K562 (cell line): ENCODE measurements around the gene SYTL2. TPM values are rescaled to one million over a fixed set of nuclear protein-coding genes. Genes with fewer than 3 reads are reported as not detected.

ENCODE experiments used
- BHLHE40 ChIP-seq: IDR thresholded peaks from 2 replicates; pipeline ENCODE4 v1.6.1; 2011; ENCODE audit warnings: low read length, improper control_type of control experiment
- CBX2 ChIP-seq: fragments of 200-600 bp; sonication (generic); IDR thresholded peaks from one replicate; pipeline ENCODE4 v1.6.1; 2012; ENCODE audit warnings: mild to moderate bottlenecking, low read length, inconsistent platforms; ENCODE audit not compliant: insufficient read depth, poor library complexity, severe bottlenecking
- FOXM1 ChIP-seq, 2 experiments: fragments of 450-650 bp in 1 of 2; sonication (generic) in 1 of 2; formaldehyde crosslinking in 1 of 2; IDR thresholded peaks; 2 replicates each; pipeline versions ENCODE4 v1.6.1 to v1.9.0; 2017 to 2022; ENCODE audit warnings: low read depth in 2 of 2, mild to moderate bottlenecking in 2 of 2, missing genetic modification reagents in 1 of 2, moderate library complexity in 1 of 2
- KAT7 ChIP-seq: sonication (generic); formaldehyde crosslinking; IDR thresholded peaks from 2 replicates; pipeline ENCODE4 v1.8.0; 2022; ENCODE audit warnings: missing genetic modification reagents, mild to moderate bottlenecking, borderline replicate concordance
- KDM5B ChIP-seq: fragments of 200-600 bp; sonication (generic); IDR thresholded peaks from 2 replicates; pipeline ENCODE4 v1.6.1; 2012; ENCODE audit warnings: low read depth, mild to moderate bottlenecking, moderate library complexity, low read length, control low read depth, inconsistent platforms; ENCODE audit not compliant: insufficient replicate concordance
- L3MBTL2 ChIP-seq: fragments of 450-650 bp; IDR thresholded peaks from 2 replicates; pipeline ENCODE4 v1.6.1; 2016; ENCODE audit warnings: mild to moderate bottlenecking, moderate library complexity
- MXI1 ChIP-seq: IDR thresholded peaks from 2 replicates; pipeline ENCODE4 v1.6.1; 2011; ENCODE audit warnings: low read depth, mild to moderate bottlenecking, improper control_type of control experiment, low read length
- MYNN ChIP-seq, 2 experiments: sonication (generic); formaldehyde crosslinking in 1 of 2; IDR thresholded peaks; 2 replicates each; pipeline versions ENCODE4 v1.5.0 to v1.6.1; 2016 to 2020; ENCODE audit warnings: antibody characterized with exemption in 1 of 2, missing genetic modification reagents in 1 of 2
- POLR2AphosphoS5 ChIP-seq: IDR thresholded peaks from 2 replicates; pipeline ENCODE4 v1.6.1; 2011; ENCODE audit warnings: mild to moderate bottlenecking, low read depth, low read length, moderate library complexity; ENCODE audit not compliant: control insufficient read depth, insufficient read depth
- SMC3 ChIP-seq: conservative IDR thresholded peaks from 2 replicates; pipeline ENCODE4 v1.6.1; 2011; ENCODE audit warnings: low read depth, low read length, improper control_type of control experiment; ENCODE audit not compliant: insufficient read depth
- TAF9B ChIP-seq: fragments of 450-650 bp; IDR thresholded peaks from 2 replicates; pipeline ENCODE4 v1.6.1; 2018; ENCODE audit warnings: mild to moderate bottlenecking; ENCODE audit not compliant: partially characterized antibody
- ZNF224 ChIP-seq: sonication (generic); formaldehyde crosslinking; IDR thresholded peaks from 2 replicates; pipeline ENCODE4 v1.8.0; 2022; ENCODE audit warnings: mild to moderate bottlenecking, missing genetic modification reagents
- ZNF232 ChIP-seq: sonication (generic); formaldehyde crosslinking; IDR thresholded peaks from 2 replicates; pipeline ENCODE4 v1.8.0; 2022; ENCODE audit warnings: mild to moderate bottlenecking, missing genetic modification reagents
- polyA plus RNA-seq, 8 experiments: library from polyadenylated mRNA; depleted of rRNA in 4 of 8; stranded (reverse) in 5 of 8; unstranded in 3 of 8; fragments of >200 nt; fragmentation: Nextera tagmentation in 2 of 8; fragmentation: Illumina TruSeq in 1 of 8; extraction: Ambion mirVana in 2 of 8; extraction: Trizol in 1 of 8; gene quantifications; 2 replicates each; pipeline versions ENCODE4 v1.2.1 to v1.2.3, GENCODE V29; 2011 to 2014; ENCODE audit warnings: inconsistent platforms in 1 of 8, missing spikeins in 1 of 8
- total RNA-seq, 7 experiments: library from RNA; depleted of rRNA in 6 of 7; stranded (reverse); fragments of >200 nt in 6 of 7; fragmentation: Illumina TruSeq in 2 of 7; extraction: Trizol in 2 of 7; gene quantifications; 2 replicates each; pipeline versions ENCODE4 v1.2.1 to v1.2.3, GENCODE V29; 2011 to 2021; ENCODE audit warnings: low replicate concordance in 1 of 7
- TF ChIP-seq, protein P1 (sequence below): fragments of 250-450 bp; sonication (Bioruptor Pico); IDR thresholded peaks from 2 replicates; pipeline ENCODE4 v1.5.0; 2021; ENCODE audit warnings: mild to moderate bottlenecking, borderline replicate concordance
- TF ChIP-seq, protein P2 (sequence below): sonication (generic); formaldehyde crosslinking; IDR thresholded peaks from 2 replicates; pipeline ENCODE4 v1.9.0; 2022; ENCODE audit warnings: mild to moderate bottlenecking, missing genetic modification reagents
- TF ChIP-seq, protein P3 (sequence below): fragments of 450-650 bp; IDR thresholded peaks from 2 replicates; pipeline ENCODE4 v1.6.1; 2014; ENCODE audit warnings: low read depth, mild to moderate bottlenecking, moderate library complexity, borderline replicate concordance
- TF ChIP-seq, protein P4 (sequence below): sonication (generic); formaldehyde crosslinking; IDR thresholded peaks from 2 replicates; pipeline ENCODE4 v1.8.1; 2023; ENCODE audit warnings: mild to moderate bottlenecking, missing genetic modification reagents
- TF ChIP-seq, protein P5 (sequence below): fragments of 450-650 bp; IDR thresholded peaks from 2 replicates; pipeline ENCODE4 v1.6.1; 2017; ENCODE audit warnings: antibody characterized with exemption

SYTL2 gene
- total and polyA plus RNA-seq, 9 of the 15 experiments (the other 6 are each of a cell fraction or from before 2014, with no cell fraction given), result 0.05 to 0.57 (median 0.35) TPM

DNA sequence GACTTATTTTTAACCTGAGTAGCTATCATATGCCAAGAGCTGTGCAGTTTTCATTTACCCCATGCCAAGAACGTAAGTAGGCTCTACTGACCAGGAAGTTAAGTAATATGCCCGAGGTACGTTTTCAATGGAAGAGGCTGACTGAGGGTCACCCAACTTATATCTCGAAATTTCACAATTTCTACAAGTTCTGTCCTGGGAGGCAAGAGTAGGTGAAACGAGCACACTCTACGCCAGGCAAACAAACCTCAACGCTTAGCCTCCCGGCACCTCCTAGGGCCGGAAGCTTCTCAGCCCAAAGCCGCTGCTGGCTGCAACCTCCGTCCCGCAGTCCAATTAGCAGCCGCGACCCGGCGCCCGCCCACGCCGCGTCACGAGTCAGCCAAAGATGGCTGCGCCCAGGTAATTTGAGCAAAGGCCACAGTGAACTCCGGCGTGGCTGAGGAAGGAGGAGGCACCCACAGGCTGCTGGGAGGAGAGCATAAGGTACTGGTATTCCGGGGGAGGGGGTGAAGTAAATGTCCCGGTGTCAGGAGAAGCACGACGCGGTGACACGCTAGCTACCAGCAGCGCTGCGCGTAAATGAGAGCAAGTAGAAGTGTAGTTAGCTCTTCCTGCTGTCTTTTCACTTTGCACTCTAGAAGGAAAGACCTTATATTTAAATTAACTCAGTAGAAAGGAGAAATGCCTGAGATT, 163.2 kb downstream of the SYTL2 start, which contains the start of gene TMEM126A (continued):
- TF ChIP-seq, protein P1, sequence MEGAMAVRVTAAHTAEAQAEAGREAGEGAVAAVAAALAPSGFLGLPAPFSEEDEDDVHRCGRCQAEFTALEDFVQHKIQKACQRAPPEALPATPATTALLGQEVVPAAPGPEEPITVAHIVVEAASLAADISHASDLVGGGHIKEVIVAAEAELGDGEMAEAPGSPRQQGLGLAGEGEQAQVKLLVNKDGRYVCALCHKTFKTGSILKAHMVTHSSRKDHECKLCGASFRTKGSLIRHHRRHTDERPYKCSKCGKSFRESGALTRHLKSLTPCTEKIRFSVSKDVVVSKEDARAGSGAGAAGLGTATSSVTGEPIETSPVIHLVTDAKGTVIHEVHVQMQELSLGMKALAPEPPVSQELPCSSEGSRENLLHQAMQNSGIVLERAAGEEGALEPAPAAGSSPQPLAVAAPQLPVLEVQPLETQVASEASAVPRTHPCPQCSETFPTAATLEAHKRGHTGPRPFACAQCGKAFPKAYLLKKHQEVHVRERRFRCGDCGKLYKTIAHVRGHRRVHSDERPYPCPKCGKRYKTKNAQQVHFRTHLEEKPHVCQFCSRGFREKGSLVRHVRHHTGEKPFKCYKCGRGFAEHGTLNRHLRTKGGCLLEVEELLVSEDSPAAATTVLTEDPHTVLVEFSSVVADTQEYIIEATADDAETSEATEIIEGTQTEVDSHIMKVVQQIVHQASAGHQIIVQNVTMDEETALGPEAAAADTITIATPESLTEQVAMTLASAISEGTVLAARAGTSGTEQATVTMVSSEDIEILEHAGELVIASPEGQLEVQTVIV (CRISPR knock-in tag), result no peak
- TF ChIP-seq TAF9B (peak; percentile 81), BHLHE40 (peak; percentile 39; the same call in 1 of the 2 replicates), L3MBTL2 (peak; percentile 57), FOXM1 (IDR thresholded peaks at IDR 0.05; ENCODE audit: low read depth) (0 out of 2 replicates have a peak, but pooled peaks have one; percentile 14), FOXM1 (CRISPR knock-in tag; IDR thresholded peaks at IDR 0.05; ENCODE audit: low read depth) (no peak), ZNF224 (CRISPR knock-in tag) (no peak), ZNF232 (CRISPR knock-in tag) (no peak), MXI1 (peak; percentile 70), POLR2AphosphoS5 (peak; percentile 89), CBX2 (no peak), KDM5B (peak; percentile 94), MYNN (IDR thresholded peaks at IDR 0.05) (0 out of 2 replicates have a peak, but pooled peaks have one; percentile 43), MYNN (CRISPR knock-in tag; IDR thresholded peaks at IDR 0.05) (no peak), SMC3 (no peak), KAT7 (CRISPR knock-in tag) (peak; percentile 78; the same call in 1 of the 2 replicates)
- TF ChIP-seq, protein P2, sequence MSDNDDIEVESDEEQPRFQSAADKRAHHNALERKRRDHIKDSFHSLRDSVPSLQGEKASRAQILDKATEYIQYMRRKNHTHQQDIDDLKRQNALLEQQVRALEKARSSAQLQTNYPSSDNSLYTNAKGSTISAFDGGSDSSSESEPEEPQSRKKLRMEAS (CRISPR knock-in tag), result peak; percentile 69
- TF ChIP-seq, protein P3, sequence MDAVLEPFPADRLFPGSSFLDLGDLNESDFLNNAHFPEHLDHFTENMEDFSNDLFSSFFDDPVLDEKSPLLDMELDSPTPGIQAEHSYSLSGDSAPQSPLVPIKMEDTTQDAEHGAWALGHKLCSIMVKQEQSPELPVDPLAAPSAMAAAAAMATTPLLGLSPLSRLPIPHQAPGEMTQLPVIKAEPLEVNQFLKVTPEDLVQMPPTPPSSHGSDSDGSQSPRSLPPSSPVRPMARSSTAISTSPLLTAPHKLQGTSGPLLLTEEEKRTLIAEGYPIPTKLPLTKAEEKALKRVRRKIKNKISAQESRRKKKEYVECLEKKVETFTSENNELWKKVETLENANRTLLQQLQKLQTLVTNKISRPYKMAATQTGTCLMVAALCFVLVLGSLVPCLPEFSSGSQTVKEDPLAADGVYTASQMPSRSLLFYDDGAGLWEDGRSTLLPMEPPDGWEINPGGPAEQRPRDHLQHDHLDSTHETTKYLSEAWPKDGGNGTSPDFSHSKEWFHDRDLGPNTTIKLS, result peak; percentile 78; the same call in 1 of the 2 replicates
- TF ChIP-seq, protein P4, sequence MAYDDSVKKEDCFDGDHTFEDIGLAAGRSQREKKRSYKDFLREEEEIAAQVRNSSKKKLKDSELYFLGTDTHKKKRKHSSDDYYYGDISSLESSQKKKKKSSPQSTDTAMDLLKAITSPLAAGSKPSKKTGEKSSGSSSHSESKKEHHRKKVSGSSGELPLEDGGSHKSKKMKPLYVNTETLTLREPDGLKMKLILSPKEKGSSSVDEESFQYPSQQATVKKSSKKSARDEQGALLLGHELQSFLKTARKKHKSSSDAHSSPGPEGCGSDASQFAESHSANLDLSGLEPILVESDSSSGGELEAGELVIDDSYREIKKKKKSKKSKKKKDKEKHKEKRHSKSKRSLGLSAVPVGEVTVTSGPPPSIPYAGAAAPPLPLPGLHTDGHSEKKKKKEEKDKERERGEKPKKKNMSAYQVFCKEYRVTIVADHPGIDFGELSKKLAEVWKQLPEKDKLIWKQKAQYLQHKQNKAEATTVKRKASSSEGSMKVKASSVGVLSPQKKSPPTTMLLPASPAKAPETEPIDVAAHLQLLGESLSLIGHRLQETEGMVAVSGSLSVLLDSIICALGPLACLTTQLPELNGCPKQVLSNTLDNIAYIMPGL, result peak; percentile 78; the same call in 1 of the 2 replicates
- TF ChIP-seq, protein P5, sequence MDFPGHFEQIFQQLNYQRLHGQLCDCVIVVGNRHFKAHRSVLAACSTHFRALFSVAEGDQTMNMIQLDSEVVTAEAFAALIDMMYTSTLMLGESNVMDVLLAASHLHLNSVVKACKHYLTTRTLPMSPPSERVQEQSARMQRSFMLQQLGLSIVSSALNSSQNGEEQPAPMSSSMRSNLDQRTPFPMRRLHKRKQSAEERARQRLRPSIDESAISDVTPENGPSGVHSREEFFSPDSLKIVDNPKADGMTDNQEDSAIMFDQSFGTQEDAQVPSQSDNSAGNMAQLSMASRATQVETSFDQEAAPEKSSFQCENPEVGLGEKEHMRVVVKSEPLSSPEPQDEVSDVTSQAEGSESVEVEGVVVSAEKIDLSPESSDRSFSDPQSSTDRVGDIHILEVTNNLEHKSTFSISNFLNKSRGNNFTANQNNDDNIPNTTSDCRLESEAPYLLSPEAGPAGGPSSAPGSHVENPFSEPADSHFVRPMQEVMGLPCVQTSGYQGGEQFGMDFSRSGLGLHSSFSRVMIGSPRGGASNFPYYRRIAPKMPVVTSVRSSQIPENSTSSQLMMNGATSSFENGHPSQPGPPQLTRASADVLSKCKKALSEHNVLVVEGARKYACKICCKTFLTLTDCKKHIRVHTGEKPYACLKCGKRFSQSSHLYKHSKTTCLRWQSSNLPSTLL, result no peak
